Measurements from ENCODE around the gene PDCD11.
"Not testable (repeated sequence)": the region's sequence is repeated elsewhere in the genome, so short reads cannot be mapped to it uniquely, and the experiment has no call there.

The PDCD11 gene

DNA sequence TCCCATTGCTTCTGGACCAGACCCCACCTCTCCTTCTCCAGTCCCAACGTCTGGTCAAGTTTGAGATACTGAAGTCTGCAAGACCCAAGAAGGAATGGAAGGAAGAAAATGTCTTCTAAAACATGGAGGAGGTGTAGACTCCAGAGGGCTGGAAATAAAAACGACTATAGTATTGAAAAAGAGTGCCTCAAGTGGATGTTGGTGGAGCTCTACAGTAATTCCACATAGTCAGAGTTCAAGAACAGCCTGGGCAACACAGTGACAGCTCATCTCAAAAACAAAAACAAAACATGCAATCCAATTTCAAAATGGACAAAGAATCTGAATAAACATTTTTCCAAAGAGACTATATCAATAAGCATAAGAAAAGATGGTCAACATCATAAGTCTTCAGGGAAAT is 43.1 kb upstream of the PDCD11 start:
- no peaks in the 10 kb centered on the region for H3K9me3 ChIP-seq (ENCODE audit: control insufficient read depth, low read length)
- H3K27ac ChIP-seq: no peak overlapping the region
- no peaks in the 10 kb centered on the region for H3K36me3 ChIP-seq (ENCODE audit: control insufficient read depth, insufficient read depth, low read length)
- no peak overlapping the region for H3K4me2 ChIP-seq (ENCODE audit: low read length)
- no peak overlapping the region for H2AFZ ChIP-seq
- H3K9ac ChIP-seq: no peak overlapping the region
- H3K27me3 ChIP-seq (ENCODE audit: control insufficient read depth, insufficient read depth, low read length): no peaks in the 10 kb centered on the region
- peaks cover 4% of the 10 kb centered on the region for H3K4me1 ChIP-seq
- H3K4me3 ChIP-seq (ENCODE audit: low read depth, low read length): no peak overlapping the region
- no peaks in the 10 kb centered on the region for H3K79me2 ChIP-seq
- TF ChIP-seq, protein P1, sequence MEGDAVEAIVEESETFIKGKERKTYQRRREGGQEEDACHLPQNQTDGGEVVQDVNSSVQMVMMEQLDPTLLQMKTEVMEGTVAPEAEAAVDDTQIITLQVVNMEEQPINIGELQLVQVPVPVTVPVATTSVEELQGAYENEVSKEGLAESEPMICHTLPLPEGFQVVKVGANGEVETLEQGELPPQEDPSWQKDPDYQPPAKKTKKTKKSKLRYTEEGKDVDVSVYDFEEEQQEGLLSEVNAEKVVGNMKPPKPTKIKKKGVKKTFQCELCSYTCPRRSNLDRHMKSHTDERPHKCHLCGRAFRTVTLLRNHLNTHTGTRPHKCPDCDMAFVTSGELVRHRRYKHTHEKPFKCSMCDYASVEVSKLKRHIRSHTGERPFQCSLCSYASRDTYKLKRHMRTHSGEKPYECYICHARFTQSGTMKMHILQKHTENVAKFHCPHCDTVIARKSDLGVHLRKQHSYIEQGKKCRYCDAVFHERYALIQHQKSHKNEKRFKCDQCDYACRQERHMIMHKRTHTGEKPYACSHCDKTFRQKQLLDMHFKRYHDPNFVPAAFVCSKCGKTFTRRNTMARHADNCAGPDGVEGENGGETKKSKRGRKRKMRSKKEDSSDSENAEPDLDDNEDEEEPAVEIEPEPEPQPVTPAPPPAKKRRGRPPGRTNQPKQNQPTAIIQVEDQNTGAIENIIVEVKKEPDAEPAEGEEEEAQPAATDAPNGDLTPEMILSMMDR (IDR thresholded peaks at IDR 0.05): no peak

DNA sequence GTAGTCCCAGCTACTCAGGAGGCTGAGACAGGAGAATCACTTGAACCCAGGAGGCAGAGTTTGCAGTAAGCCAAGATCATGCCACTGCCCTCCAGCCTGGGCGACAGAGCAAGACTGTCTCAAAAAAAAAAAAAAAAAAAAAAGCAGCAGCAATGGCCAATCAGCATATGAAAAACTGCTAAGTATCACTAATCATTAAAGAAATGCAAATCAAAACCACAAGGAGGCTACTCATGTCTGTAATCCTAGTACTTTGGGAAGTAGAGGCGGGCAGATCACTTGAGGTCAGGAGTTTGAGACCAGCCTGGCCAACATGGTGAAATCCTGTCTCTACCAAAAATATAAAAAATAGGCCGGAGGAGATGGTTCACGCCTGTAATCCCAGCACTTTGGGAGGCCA is 41.9 kb upstream of the PDCD11 start:
- H3K27ac ChIP-seq; H3K36me3 ChIP-seq (ENCODE audit: control insufficient read depth, insufficient read depth, low read length); H3K27me3 ChIP-seq (ENCODE audit: control insufficient read depth, insufficient read depth, low read length); H3K79me2 ChIP-seq; H3K4me2 ChIP-seq (ENCODE audit: low read length); H3K9me3 ChIP-seq (ENCODE audit: control insufficient read depth, low read length); H3K4me1 ChIP-seq; H3K4me3 ChIP-seq (ENCODE audit: low read depth, low read length); H2AFZ ChIP-seq; H3K9ac ChIP-seq: not testable (repeated sequence)

DNA sequence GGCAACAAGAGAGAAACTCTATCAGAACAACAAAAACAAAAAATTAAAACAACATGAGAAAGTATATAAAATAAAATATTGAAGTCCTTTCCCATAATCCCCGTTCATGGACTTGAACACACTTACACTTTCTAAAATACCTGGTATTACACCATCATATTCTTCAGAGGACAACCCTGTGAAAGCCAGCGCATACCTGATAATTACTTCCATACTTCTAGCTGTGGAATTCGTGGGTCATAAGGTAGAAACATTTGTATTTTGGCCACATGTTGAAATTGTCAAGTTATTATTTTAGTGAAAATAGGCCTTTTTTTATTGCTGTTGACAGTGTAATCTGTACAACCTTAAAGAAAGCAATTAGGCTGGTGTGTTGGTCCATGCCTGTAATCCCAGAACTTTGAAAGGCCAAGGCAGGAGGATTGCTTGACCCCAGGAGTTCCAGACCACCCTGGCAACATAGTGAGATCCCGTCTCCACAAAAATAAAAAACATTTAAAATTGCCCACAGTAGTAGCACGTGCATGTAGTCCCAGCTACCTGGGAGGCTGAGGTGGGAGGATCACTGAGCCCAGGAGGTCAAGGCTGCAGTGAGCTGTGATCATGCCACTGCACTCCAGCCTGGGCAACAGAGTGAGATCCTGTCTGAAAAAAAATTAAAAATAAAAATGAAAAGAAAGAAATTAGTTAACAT is 40.4 kb upstream of the PDCD11 start:
- Histone ChIP-seq H3K27ac (no peak overlapping the region), H2AFZ (no peak overlapping the region)
- TF ChIP-seq, protein P1 (IDR thresholded peaks at IDR 0.05): no peak

DNA sequence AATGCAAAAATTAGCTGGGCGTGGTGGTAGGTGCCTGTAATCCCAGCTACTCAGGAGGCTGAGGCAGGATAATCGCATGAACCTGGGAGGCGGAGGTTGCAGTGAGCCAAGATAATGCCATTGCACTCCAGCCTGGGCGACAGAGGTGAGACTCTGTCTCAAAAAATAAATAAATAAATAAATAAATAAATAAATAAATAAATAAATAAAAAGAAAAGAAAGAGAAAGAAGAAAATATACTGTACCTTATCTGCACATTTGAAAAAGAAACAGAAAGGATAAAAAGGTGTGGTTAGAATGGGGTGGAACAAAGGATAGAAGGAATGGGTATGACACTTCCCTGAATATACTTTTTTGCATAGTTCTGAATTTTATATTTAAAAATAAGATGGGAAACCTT is 36.9 kb upstream of the PDCD11 start:
- not testable (repeated sequence) for H3K27ac ChIP-seq; H3K4me3 ChIP-seq (ENCODE audit: low read depth, low read length); H3K36me3 ChIP-seq (ENCODE audit: control insufficient read depth, insufficient read depth, low read length); H3K79me2 ChIP-seq; H3K9ac ChIP-seq; H3K9me3 ChIP-seq (ENCODE audit: control insufficient read depth, low read length); H2AFZ ChIP-seq; H3K27me3 ChIP-seq (ENCODE audit: control insufficient read depth, insufficient read depth, low read length); H3K4me2 ChIP-seq (ENCODE audit: low read length); H3K4me1 ChIP-seq

More for the DNA sequence above, 40.4 kb upstream of the PDCD11 start:
- H3K9me3 ChIP-seq (ENCODE audit: control insufficient read depth, low read length): no peaks in the 10 kb centered on the region
- no peak overlapping the region for H3K9ac ChIP-seq
- H3K36me3 ChIP-seq (ENCODE audit: control insufficient read depth, insufficient read depth, low read length): no peaks in the 10 kb centered on the region
- H3K4me1 ChIP-seq: peaks cover 4% of the 10 kb centered on the region
- H3K27me3 ChIP-seq (ENCODE audit: control insufficient read depth, insufficient read depth, low read length): no peaks in the 10 kb centered on the region
- H3K4me3 ChIP-seq (ENCODE audit: low read depth, low read length): no peak overlapping the region
- no peaks in the 10 kb centered on the region for H3K79me2 ChIP-seq
- no peak overlapping the region for H3K4me2 ChIP-seq (ENCODE audit: low read length)

DNA sequence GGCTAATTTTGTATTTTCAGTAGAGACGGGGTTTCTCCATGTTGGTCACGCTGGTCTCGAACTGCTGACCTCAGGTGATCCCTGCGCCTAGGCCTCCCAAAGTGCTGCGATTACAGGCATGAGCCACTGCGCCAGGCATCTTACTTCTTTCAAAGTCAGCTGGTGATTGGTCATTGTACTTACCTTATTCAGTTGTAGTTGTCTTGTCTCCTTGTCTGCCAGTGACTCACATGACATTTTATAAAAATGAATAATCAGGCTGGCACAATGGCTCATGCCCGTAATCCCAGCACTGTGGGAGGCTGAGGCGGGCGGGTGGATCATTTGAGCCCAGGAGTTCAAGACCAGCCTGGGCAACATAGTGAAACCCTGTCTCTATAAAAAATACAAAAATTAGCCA is 35.6 kb upstream of the PDCD11 start:
- H3K79me2 ChIP-seq; H3K27me3 ChIP-seq (ENCODE audit: control insufficient read depth, insufficient read depth, low read length); H3K4me1 ChIP-seq; H3K4me3 ChIP-seq (ENCODE audit: low read depth, low read length); H3K9me3 ChIP-seq (ENCODE audit: control insufficient read depth, low read length); H2AFZ ChIP-seq; H3K36me3 ChIP-seq (ENCODE audit: control insufficient read depth, insufficient read depth, low read length); H3K9ac ChIP-seq; H3K4me2 ChIP-seq (ENCODE audit: low read length); H3K27ac ChIP-seq: not testable (repeated sequence)

DNA sequence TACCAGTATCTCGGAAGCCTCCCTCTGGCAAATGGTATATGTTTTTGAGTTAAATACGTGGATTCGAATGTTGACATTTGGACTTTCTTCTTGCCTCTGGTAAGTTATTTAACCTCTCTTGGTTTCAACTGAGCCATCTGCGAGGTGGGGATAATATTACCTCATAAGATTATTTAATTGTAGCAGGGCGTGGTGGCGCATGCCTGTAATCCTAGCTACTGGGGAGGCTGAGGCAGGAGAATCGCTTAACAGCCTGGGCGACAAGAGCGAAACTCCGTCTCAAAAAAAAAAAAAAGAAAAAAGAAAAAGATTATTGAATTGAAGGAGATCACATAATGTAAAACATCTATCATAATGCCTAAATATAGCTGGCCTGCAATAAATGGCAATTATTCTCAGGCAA is 29.0 kb upstream of the PDCD11 start:
- Histone ChIP-seq H3K4me3 (ENCODE audit: low read depth, low read length) (peak overlapping the region; percentile 79), H3K27ac (peak overlapping the region; percentile 75), H3K79me2 (peaks cover 14% of the 10 kb centered on the region), H3K4me2 (ENCODE audit: low read length) (peak overlapping the region; percentile 89), H3K4me1 (no peaks in the 10 kb centered on the region), H3K27me3 (ENCODE audit: control insufficient read depth, insufficient read depth, low read length) (no peaks in the 10 kb centered on the region), H3K9me3 (ENCODE audit: control insufficient read depth, low read length) (no peaks in the 10 kb centered on the region), H3K36me3 (ENCODE audit: control insufficient read depth, insufficient read depth, low read length) (no peaks in the 10 kb centered on the region), H3K9ac (no peak overlapping the region), H2AFZ (peak overlapping the region; percentile 93)
- TF ChIP-seq, protein P1 (IDR thresholded peaks at IDR 0.05): no peak

Data from parathyroid adenoma (tissue), 2 donors.